Activated CD4-positive, alpha-beta T cell treated with anti-CD3 and anti-CD28 coated beads, Interleukin-2, amount 10 ng/mL, durations not matched to agents 7 days and 5 days (primary cell): ENCODE results near the gene PSMB8. TPM values are rescaled to one million over a fixed set of nuclear protein-coding genes. Genes with fewer than 3 reads are reported as not detected.
"Not testable (repeated sequence)": the region's sequence is repeated elsewhere in the genome, so short reads cannot be mapped to it uniquely, and the experiment has no call there.

Experiments used
- CTCF ChIA-PET: fragments of 350-600 bp; sonication (Branson Sonifier 250); formaldehyde crosslinking; loops from one replicate; lab custom pipeline; 2021; ENCODE audit warnings: antibody characterized with exemption; lab: Charles Lee
- POLR2A ChIA-PET: fragments of 350-600 bp; sonication (Branson Sonifier 250); formaldehyde crosslinking; loops from one replicate; lab custom pipeline; 2021; ENCODE audit warnings: antibody characterized with exemption; lab: Charles Lee
- DNase-seq: peaks from one replicate; pipeline ENCODE4 v3.0.0-alpha.2; 2020
- H3K27ac Mint-ChIP-seq: one replicate; pipeline ENCODE4 v1.8.0; 2021; ENCODE audit warnings: mild to moderate bottlenecking, moderate library complexity, mixed read lengths
- H3K27me3 Mint-ChIP-seq: one replicate; pipeline ENCODE4 v1.8.0; 2021; ENCODE audit warnings: mixed read lengths
- H3K36me3 Mint-ChIP-seq: one replicate; pipeline ENCODE4 v1.8.0; 2021; ENCODE audit warnings: low read depth, mixed read lengths
- H3K4me1 Mint-ChIP-seq: one replicate; pipeline ENCODE4 v1.8.0; 2021; ENCODE audit warnings: mixed read lengths
- H3K4me3 Mint-ChIP-seq: one replicate; pipeline ENCODE4 v1.8.0; 2021; ENCODE audit warnings: mild to moderate bottlenecking, moderate library complexity, mixed read lengths
- H3K9me3 Mint-ChIP-seq: one replicate; pipeline ENCODE4 v1.8.0; 2021; ENCODE audit warnings: mixed read lengths
- total RNA-seq, 2 experiments: library from RNA; stranded (reverse); gene quantifications; one replicate each; pipeline ENCODE4 v1.2.3, GENCODE V29; 2021

Gene PSMB8
- total RNA-seq, 2 experiments from 2014 or later, result 307 to 379 TPM

DNA sequence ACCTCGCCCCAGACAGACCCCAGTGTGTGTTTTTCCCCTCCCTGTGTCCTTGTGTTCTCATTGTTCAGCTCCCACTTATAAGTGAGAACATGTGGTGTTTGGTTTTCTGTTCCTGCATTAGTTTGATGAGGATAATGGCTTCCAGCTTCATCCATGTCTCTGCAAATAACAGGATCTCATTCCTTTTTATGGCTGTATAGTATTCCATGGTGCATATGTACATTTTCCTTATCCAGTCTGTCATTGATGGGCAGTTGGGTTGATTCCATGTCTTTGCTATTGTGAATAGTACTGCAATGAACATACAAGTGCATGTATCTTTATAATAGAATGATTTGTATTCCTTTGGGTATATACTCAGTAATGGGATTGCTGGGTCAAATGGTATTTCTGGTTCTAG lies 30.1 kb upstream of the PSMB8 start:
- DNase-seq, H3K4me3 Mint-ChIP-seq, H3K27ac Mint-ChIP-seq, H3K36me3 Mint-ChIP-seq, H3K4me1 Mint-ChIP-seq, H3K9me3 Mint-ChIP-seq, POLR2A ChIA-PET: not testable (repeated sequence)
- CTCF ChIA-PET, result interaction anchor here (2.1 kb wide), 1 partner anchor 35 kb away, joined by 9 read pairs; the partner anchor contains the start of gene TAP2
- peaks cover 21% of the 10 kb centered on the region for H3K27me3 Mint-ChIP-seq

DNA sequence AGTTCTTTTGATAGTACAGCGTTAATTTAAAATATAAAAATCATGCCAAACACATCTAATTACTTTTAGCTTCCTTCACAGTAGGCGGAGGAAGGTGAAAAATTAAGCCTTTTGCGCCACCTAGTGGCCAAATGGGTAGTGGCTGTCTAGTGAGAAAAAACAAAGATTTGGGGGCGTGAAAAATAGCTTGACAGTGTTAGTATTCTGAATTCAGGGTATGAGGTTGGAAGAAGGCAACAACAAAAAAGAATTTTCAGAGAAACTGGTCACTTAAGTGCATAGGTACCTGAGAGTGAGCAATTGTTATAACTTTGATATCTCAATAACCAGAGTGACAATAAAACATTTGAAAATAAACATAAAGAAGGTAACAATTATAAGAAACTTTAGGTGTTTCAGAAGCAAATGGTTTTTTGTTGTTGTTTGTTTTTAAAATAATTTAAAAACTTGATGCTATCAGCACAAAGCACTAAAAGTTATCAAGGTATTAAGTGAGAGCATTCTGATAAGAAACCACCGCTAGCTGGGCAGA lies 24.5 kb upstream of the PSMB8 start:
- no peaks in the 10 kb centered on the region for H3K9me3 Mint-ChIP-seq
- H3K27ac Mint-ChIP-seq, result no peak overlapping the region

DNA sequence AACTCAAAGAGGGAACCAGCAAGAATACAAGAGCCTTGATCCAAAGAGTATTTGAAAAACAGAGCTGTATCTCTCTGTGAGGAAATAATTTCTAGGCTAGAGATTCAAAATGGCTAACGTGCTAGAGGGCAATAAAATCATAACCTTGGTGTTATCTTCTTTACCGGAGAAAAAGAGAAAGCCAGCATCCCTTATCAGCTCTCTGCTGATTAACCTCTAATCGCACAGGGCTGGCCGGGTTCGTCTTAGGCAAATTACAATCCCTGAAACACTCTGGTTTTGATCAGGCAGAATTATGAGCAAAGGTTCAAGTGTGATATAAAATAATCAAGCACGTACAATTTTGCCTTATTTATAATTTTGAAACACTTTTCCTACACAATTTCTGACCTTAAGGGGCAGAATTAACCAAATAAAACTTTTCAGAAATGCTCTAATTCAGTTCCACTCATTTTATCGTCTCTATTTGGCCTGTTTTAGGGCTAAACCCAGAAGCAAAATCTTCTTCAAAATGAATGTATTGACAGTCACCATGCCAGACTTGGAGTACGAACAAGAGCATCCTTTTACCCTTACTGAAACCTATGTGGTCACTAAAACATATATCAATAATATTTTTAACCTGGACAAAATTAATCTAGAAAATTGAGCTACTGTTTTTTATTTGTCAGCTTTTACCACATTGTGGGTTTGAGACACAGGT lies 23.9 kb upstream of the PSMB8 start:
- ChIA-PET CTCF (interaction anchor here (0.6 to 7.6 kb wide), 28 partner anchors 10 to 117 kb away, joined by 3 to 97 read pairs (median 4); partner anchors contain the start of genes HLA-DMA, HLA-DMB, PSMB8 and PSMB9), POLR2A (interaction anchor here (0.6 to 2.6 kb wide), 7 partner anchors 14 to 117 kb away, joined by 3 to 19 read pairs (median 4); partner anchors contain the start of genes TAP1 and TAP2)
- peaks cover 42% of the 10 kb centered on the region for H3K4me1 Mint-ChIP-seq
- H3K27me3 Mint-ChIP-seq, result peaks cover 13% of the 10 kb centered on the region
- peak overlapping the region; percentile 88 for H3K27ac Mint-ChIP-seq
- H3K4me3 Mint-ChIP-seq, result peak overlapping the region; percentile 40
- DNase-seq, result no peak
- peaks cover 12% of the 10 kb centered on the region for H3K36me3 Mint-ChIP-seq
- H3K9me3 Mint-ChIP-seq, result no peaks in the 10 kb centered on the region

More for the DNA sequence above, 24.5 kb upstream of the PSMB8 start:
- H3K4me1 Mint-ChIP-seq, result peaks cover 39% of the 10 kb centered on the region
- H3K27me3 Mint-ChIP-seq, result peaks cover 14% of the 10 kb centered on the region
- no peak overlapping the region for H3K4me3 Mint-ChIP-seq
- peak; percentile 92 for DNase-seq
- CTCF ChIA-PET, result interaction anchor here (0.6 to 7.6 kb wide), 29 partner anchors 11 to 116 kb away, joined by 3 to 97 read pairs (median 4); partner anchors contain the start of genes HLA-DMA, HLA-DMB, PSMB8 and PSMB9
- H3K36me3 Mint-ChIP-seq, result peaks cover 8% of the 10 kb centered on the region
- POLR2A ChIA-PET, result interaction anchor here (0.6 to 2.6 kb wide), 7 partner anchors 15 to 116 kb away, joined by 3 to 19 read pairs (median 4); partner anchors contain the start of genes TAP1 and TAP2

DNA sequence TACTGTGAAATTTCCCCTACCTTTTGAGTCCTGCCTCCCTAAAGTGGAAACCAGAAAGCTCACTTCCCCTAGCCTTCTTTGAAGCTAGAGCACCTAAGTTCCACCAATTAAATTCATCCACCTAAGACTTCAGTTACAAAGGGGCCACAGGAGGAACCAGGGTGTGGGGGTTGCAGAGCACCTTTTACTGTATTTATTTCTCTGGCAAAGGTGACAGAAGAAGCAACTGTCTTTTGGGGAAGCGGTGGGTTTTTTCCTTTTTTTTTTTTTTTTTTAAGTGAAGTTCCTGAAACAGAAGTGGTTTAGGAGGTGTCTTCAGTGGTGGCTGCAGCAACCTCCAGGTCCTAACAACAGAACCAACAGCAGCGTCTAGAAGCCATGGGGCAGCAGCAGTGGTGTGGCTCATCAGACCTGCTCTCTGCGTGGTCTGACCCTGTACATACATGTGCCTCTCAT lies 23.2 kb upstream of the PSMB8 start:
- peaks cover 12% of the 10 kb centered on the region for H3K36me3 Mint-ChIP-seq
- peak overlapping the region; percentile 40 for H3K4me3 Mint-ChIP-seq
- DNase-seq, result no peak
- no peaks in the 10 kb centered on the region for H3K9me3 Mint-ChIP-seq
- peak overlapping the region; percentile 88 for H3K27ac Mint-ChIP-seq
- H3K27me3 Mint-ChIP-seq, result peaks cover 9% of the 10 kb centered on the region
- H3K4me1 Mint-ChIP-seq, result peaks cover 42% of the 10 kb centered on the region
- ChIA-PET CTCF (interaction anchor here (1.0 to 7.6 kb wide), 8 partner anchors 9 to 67 kb away, joined by 4 to 97 read pairs (median 10); partner anchors contain the start of gene TAP2), POLR2A (interaction anchor here (0.7 to 2.6 kb wide), 2 partner anchors 28 to 113 kb away, joined by 3 to 19 read pairs; partner anchors contain the start of gene TAP2)

DNA sequence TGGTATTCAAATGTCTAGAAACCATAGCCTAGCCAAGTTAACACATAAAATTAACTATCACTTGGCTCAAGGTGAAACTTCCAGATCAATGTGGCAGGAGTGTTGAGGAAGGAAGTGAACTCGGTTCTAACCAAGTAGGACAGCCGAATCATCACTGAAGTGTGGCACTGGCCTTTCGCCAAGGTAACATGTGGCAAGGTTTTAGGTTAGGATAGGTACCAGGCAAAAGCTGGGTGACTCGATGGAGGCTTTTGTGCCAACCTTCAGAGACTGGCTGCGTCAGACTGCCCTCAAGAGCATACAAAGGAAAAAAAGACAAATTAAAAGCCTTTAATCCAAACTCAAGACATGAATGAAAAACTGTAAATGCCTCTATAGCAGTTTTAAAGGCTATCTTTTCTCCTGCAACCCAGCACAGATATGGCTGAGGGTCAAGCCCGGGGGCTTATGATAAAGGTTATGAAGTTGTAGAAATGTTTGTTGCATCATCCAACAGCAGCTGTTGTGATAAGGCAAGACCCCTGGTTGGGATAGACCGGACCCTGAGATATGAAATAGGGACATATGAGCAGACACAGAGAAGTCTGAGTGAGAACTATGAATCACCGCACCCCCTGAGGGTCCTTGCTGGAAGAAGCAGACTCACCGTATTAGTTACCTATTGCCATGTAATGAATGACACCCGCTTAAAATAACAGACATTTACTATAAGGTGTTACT lies 22.0 kb upstream of the PSMB8 start:
- DNase-seq, result no peak
- ChIA-PET CTCF (interaction anchor here (7.6 kb wide), 1 partner anchor 28 kb away, joined by 97 read pairs; the partner anchor contains the start of gene TAP2), POLR2A (interaction anchor here (1.0 kb wide), 1 partner anchor 28 kb away, joined by 4 read pairs; the partner anchor contains the start of gene TAP2)
- Mint-ChIP-seq H3K27me3 (peaks cover 9% of the 10 kb centered on the region), H3K36me3 (peaks cover 20% of the 10 kb centered on the region), H3K9me3 (no peaks in the 10 kb centered on the region), H3K4me1 (peaks cover 46% of the 10 kb centered on the region), H3K4me3 (no peak overlapping the region), H3K27ac (peak overlapping the region; percentile 88)

DNA sequence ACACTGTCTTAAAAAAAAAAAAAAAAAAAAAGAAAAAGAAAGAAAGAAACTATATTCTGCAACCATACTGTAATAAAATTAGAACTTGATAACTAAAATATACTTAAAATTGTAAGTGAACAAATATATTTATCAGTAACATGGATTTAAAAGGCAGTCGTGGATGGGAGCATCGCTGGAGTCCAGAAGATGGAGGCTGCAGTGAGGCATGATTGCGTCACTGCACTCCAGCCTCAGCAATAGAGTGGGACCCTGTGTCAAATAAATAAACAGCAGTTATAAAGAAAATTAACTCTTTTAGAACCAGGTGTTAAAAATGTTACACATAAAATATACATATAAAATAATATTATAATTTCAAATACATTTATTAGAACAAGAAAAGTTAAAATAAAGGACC lies 18.9 kb upstream of the PSMB8 start:
- Mint-ChIP-seq H3K9me3 (no peaks in the 10 kb centered on the region), H3K36me3 (peaks cover 47% of the 10 kb centered on the region), H3K27ac (no peak overlapping the region), H3K4me3 (no peak overlapping the region), H3K27me3 (no peaks in the 10 kb centered on the region), H3K4me1 (peaks cover 60% of the 10 kb centered on the region)
- no peak for DNase-seq
- CTCF ChIA-PET, result interaction anchor here (4.8 kb wide), 1 partner anchor 24 kb away, joined by 18 read pairs; the partner anchor contains the start of gene TAP2
- POLR2A ChIA-PET, result no interaction called here

DNA sequence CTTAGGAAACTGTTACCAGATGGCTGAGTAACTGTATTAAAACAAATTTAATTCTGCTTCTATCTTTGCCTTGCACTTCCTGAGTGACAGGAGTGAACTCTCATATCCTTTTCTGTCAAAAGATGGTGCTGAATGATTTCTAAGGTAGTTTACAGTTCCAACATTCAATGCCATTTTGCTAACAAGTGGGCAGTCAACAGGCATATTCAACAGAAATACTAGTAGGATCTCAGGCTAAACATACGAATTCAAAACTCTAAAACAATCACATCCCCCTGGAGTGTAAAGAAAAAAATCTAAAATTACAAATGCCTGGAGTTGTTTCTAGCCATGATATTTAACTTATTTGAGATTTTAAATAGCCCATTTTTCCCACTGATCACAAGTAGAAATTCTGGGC lies 16.8 kb upstream of the PSMB8 start:
- ChIA-PET CTCF (interaction anchor here (4.8 to 8.0 kb wide), 3 partner anchors 9 to 22 kb away, joined by 18 to 171 read pairs (median 61); partner anchors contain the start of gene TAP2), POLR2A (no interaction called here)
- DNase-seq, result no peak
- peaks cover 58% of the 10 kb centered on the region for H3K4me1 Mint-ChIP-seq
- H3K4me3 Mint-ChIP-seq, result no peak overlapping the region
- peak overlapping the region; percentile 26 for H3K27ac Mint-ChIP-seq
- no peaks in the 10 kb centered on the region for H3K9me3 Mint-ChIP-seq
- H3K36me3 Mint-ChIP-seq, result peaks cover 66% of the 10 kb centered on the region
- no peaks in the 10 kb centered on the region for H3K27me3 Mint-ChIP-seq

DNA sequence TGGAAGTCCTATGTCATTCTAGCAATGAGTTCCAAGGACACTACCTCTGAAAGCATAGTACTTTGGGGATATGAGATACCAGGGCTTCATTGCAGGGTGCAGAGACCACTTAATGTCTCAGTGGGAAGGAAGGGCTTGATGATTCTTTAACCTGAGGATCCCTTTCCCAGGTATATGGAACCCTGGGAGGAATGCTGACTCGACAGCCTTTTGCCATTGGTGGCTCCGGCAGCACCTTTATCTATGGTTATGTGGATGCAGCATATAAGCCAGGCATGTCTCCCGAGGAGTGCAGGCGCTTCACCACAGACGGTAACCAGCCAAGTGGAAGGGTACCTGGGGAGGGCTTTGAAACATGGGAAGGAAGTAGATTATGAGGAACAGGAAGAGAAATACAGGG lies 14.3 kb upstream of the PSMB8 start:
- ChIA-PET CTCF (interaction anchor here (1.0 to 8.0 kb wide), 6 partner anchors 11 to 58 kb away, joined by 3 to 171 read pairs (median 32); partner anchors contain the start of genes PSMB8 and TAP2), POLR2A (interaction anchor here (1.7 kb wide), 1 partner anchor 13 kb away, joined by 9 read pairs; no protein-coding TSS in a partner anchor)
- no peaks in the 10 kb centered on the region for H3K27me3 Mint-ChIP-seq
- peaks cover 74% of the 10 kb centered on the region for H3K36me3 Mint-ChIP-seq
- DNase-seq, result no peak
- no peaks in the 10 kb centered on the region for H3K9me3 Mint-ChIP-seq
- no peak overlapping the region for H3K4me3 Mint-ChIP-seq
- peaks cover 56% of the 10 kb centered on the region for H3K4me1 Mint-ChIP-seq
- peak overlapping the region; percentile 62 for H3K27ac Mint-ChIP-seq

DNA sequence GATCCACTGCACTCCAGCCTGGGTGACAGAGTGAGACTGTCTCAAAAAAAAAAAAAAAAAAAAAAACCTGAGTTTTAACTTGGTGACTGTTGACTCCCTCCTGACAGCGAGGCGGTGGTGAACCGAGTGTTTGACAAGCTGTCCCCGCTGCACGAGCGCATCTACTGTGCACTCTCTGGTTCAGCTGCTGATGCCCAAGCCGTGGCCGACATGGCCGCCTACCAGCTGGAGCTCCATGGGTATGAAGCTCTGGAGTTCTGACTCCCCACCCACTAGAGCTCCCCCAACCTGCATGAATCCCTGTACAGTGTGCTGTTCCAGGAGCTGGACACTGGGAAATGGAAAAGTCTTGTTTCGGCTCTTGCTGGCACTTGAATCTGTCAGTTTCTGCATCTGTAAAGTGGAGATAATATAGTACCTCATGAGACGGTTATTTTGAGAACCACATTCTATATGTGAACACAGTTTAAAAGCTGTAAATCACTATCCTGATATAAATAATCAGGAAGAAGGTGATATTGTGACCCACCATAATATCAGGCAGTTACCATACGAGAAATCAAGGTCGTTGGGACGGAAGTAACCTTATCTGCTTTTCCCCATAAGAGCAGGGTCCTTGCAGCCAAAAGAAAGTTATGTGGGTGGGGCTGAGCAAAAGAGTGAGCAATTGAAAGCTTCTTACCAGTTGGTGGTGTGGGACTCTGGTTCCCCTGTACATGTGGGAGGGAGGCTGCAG lies 13.5 kb upstream of the PSMB8 start:
- DNase-seq, result no peak
- Mint-ChIP-seq H3K4me1 (peaks cover 53% of the 10 kb centered on the region), H3K4me3 (peak overlapping the region; percentile 36), H3K9me3 (no peaks in the 10 kb centered on the region), H3K27me3 (no peaks in the 10 kb centered on the region), H3K27ac (peak overlapping the region; percentile 70), H3K36me3 (peaks cover 77% of the 10 kb centered on the region)
- ChIA-PET POLR2A (interaction anchor here (0.5 to 1.7 kb wide), 3 partner anchors 12 to 388 kb away, joined by 3 to 9 read pairs (median 3); no protein-coding TSS in a partner anchor), CTCF (interaction anchor here (0.6 to 8.0 kb wide), 6 partner anchors 12 to 127 kb away, joined by 3 to 171 read pairs (median 32); partner anchors contain the start of genes PSMB8 and TAP2)

DNA sequence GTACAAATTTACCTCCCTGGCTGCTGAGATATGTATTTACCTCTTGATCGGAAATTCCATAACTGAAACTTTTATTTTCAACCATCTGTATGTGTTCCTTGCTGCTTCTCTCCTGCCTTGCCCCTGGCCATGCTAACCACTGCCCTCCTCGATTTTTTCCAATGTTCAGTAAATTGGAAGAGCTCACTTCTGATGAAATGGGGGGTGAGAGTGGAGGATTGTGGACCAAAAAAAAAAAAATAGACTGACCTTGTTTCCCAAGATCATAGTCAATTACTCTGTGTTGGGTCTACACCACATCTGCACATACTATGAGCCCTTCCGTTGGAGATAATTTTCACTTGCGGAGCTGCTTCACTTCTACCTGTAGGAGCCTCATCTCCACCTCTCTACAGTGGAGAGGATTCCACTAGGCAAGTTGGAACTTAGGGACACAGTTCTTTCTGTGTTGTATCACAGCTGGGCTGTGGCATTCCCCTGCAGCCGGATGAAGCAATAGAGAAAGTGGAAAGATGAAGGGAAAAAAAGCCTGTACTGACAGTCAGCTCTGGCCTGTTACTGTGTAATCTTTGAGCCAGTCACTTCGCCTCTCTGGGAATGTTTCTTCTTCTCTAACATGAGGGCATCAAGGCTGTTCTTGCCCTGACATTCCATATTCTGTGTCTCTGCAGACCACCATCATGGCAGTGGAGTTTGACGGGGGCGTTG lies 11.8 kb upstream of the PSMB8 start:
- Mint-ChIP-seq H3K9me3 (no peaks in the 10 kb centered on the region), H3K36me3 (peaks cover 81% of the 10 kb centered on the region), H3K27ac (peak overlapping the region; percentile 100), H3K27me3 (no peaks in the 10 kb centered on the region), H3K4me1 (peaks cover 59% of the 10 kb centered on the region), H3K4me3 (peak overlapping the region; percentile 98)
- ChIA-PET CTCF (interaction anchor here (0.7 to 8.0 kb wide), 8 partner anchors 12 to 348 kb away, joined by 3 to 171 read pairs (median 18); partner anchors contain the start of genes HLA-DMA, PSMB8 and TAP2), POLR2A (interaction anchor here (0.6 to 2.9 kb wide), 5 partner anchors 11 to 1099 kb away, joined by 4 to 17 read pairs (median 4); partner anchors contain the start of genes PSMB8 and TAP2)
- no peak for DNase-seq
